ENCODE measurements around the gene DHX30. TPM values are rescaled to one million over a fixed set of nuclear protein-coding genes. Genes with fewer than 3 reads are reported as not detected.

Gene DHX30
- total and polyA plus RNA-seq, 9 of the 15 experiments (the other 6 are each of a cell fraction or from before 2014, with no cell fraction given), result 12.3 to 158 (median 79.0) TPM

- no peak for DNase-seq (ENCODE audit: extremely low read depth in 1 of 4, low spot score in 3 of 4)
- no peak for TF ChIP-seq MAFG (tag; conservative IDR thresholded peaks at IDR 0.05)
- TF ChIP-seq CUX1 (CRISPR knock-in tag; IDR thresholded peaks at IDR 0.05), result peak; percentile 91
- TF ChIP-seq RAD21 (CRISPR knock-in tag; conservative IDR thresholded peaks at IDR 0.05 in 1 of 2, IDR thresholded peaks at IDR 0.05 in 1 of 2), result no peak
- TF ChIP-seq MNT (conservative IDR thresholded peaks at IDR 0.05), result no peak
- TF ChIP-seq SLC30A9 (CRISPR knock-in tag; IDR thresholded peaks at IDR 0.05), result no peak
- no peak for TF ChIP-seq ARNT (IDR thresholded peaks at IDR 0.05)
- TF ChIP-seq NR2C1 (IDR thresholded peaks at IDR 0.05), result 0 out of 2 replicates have a peak, but pooled peaks have one; percentile 29
- TF ChIP-seq NR2C1 (tag; IDR thresholded peaks at IDR 0.05), result no peak
- TF ChIP-seq PPARD (CRISPR knock-in tag; IDR thresholded peaks at IDR 0.05), result no peak
Measured at GRCh38 chr3:47885168-47885567, 82.2 kb downstream of the DHX30 start.

More at GRCh38 chr3:47885168-47885567, 82.2 kb downstream of the DHX30 start:
- Histone ChIP-seq H3K36me3 (ENCODE audit: control insufficient read depth, insufficient read depth, low read length) (peaks cover 29% of the 10 kb centered on the region; the same call in 2 of the 3 replicates), H3K4me1 (replicated peaks in 1 of 2; ENCODE audit: control insufficient read depth in 2 of 2, insufficient read depth in 2 of 2, low read length in 2 of 2) (no peaks in the 10 kb centered on the region; a peak in 1 of 5 replicates), H3K9me3 (replicated peaks; ENCODE audit: control insufficient read depth, insufficient read depth, low read depth, low read length) (no peaks in the 10 kb centered on the region), H3K9ac (ENCODE audit: insufficient read depth in 1 of 2, low read depth in 2 of 2, low read length in 2 of 2) (no peak overlapping the region), H4K20me1 (replicated peaks; ENCODE audit: control insufficient read depth, insufficient read depth, low read length) (no peaks in the 10 kb centered on the region), H3K4me3 (no peak overlapping the region), H2AFZ (ENCODE audit: low read depth, low read length) (no peak overlapping the region), H3K79me2 (ENCODE audit: control insufficient read depth, insufficient read depth, low read length) (no peaks in the 10 kb centered on the region), H3K27ac (ENCODE audit: extremely low read depth, low read depth, low read length) (no peak overlapping the region), H3K9me1 (ENCODE audit: control insufficient read depth, insufficient read depth, low read length) (no peaks in the 10 kb centered on the region), H3K27me3 (ENCODE audit: control insufficient read depth in 2 of 2, insufficient read depth in 2 of 2, low read length in 2 of 2) (no peaks in the 10 kb centered on the region), H3K4me2 (ENCODE audit: insufficient read depth, low read length) (no peak overlapping the region)
- in situ Hi-C loops (cut with MboI) (no loop called here), intact Hi-C loops (cut with micrococcal nuclease) (no loop called here)
- CTCF ChIA-PET (ENCODE audit: low intra/inter-chr PET ratio), result no interaction called here
- FAIRE-seq (no peak), ATAC-seq (no peak)
- POLR2A ChIA-PET, result no interaction called here
- WGBS (ENCODE audit: insufficient coverage, low coverage, missing lambda C conversion rate), result no CpG with 5 or more reads among the region's 1 CpG
- BruUV-seq (replicated peaks), result no TSS peak
